Body of pancreas (tissue), 4 donors: ENCODE measurements around the gene DEFB124. TPM values are rescaled to one million over a fixed set of nuclear protein-coding genes. Genes with fewer than 3 reads are reported as not detected.
A peak's percentile ranks its signal among the peaks of the same experiment; 100 is the strongest.

Experiments
- ATAC-seq: fragments of 150-250 bp; one replicate; pipeline ENCODE4 v1.9.1; 2016
- DNase-seq, 4 donors: peaks; one replicate each; pipeline ENCODE4 v3.0.0-alpha.2; 2019
- H3K27ac ChIP-seq, 4 donors: fragments of 200-600 bp; sonication (generic); 1 replicate in 3 of 4; 2 replicates in 1 of 4; pipeline versions ENCODE4 v1.5.1 to v1.6.1; 2016 to 2019; ENCODE audit warnings: mild to moderate bottlenecking in 1 of 4, mixed read lengths in 1 of 4, moderate library complexity in 1 of 4
- H3K27me3 ChIP-seq, 2 donors: fragments of 200-600 bp; sonication (generic); one replicate each; pipeline ENCODE4 v1.6.0; 2016; ENCODE audit warnings: mild to moderate bottlenecking in 1 of 2
- H3K36me3 ChIP-seq, 2 donors: fragments of 200-600 bp; sonication (generic); replicated peaks in 1 of 2; 2 replicates each; pipeline ENCODE4 v1.5.1; 2016; ENCODE audit warnings: low read depth in 2 of 2; ENCODE audit not compliant: insufficient read depth in 1 of 2
- H3K4me1 ChIP-seq: fragments of 200-600 bp; sonication (generic); one replicate; pipeline ENCODE4 v1.6.0; 2016
- H3K4me3 ChIP-seq, 2 donors: fragments of 200-600 bp; sonication (generic); 1 replicate in 1 of 2; 2 replicates in 1 of 2; pipeline ENCODE4 v1.5.1; 2016 to 2019
- H3K9me3 ChIP-seq, 3 donors: fragments of 200-600 bp; sonication (generic); 1 replicate in 2 of 3; 2 replicates in 1 of 3; pipeline ENCODE4 v1.5.1; 2016
- CTCF ChIP-seq, 7 experiments: fragments of 450-650 bp in 4 of 7; fragments of 200-600 bp in 3 of 7; sonication (generic) in 3 of 7; IDR thresholded peaks; one replicate each; pipeline ENCODE4 v1.5.1; 2016 to 2019; ENCODE audit warnings: antibody characterized with exemption in 7 of 7
- POLR2A ChIP-seq, 3 donors: fragments of 450-650 bp; IDR thresholded peaks; one replicate each; pipeline ENCODE4 v1.6.1; 2016; ENCODE audit warnings: antibody characterized with exemption in 3 of 3, mild to moderate bottlenecking in 2 of 3
- WGBS, 2 donors: methylation state at CpG; one replicate each; pipeline ENCODE4 v1.1.5; 2017; 5-methylcytosine and 5-hydroxymethylcytosine counted together
- intact Hi-C: fragments of 100-400 bp; cut with DNase I; formaldehyde crosslinking; loops from one replicate; pipeline ENCODE4 v1.15.1; 2023
- total RNA-seq, 2 donors: library from RNA; depleted of rRNA; stranded (reverse); fragments of >200 nt; gene quantifications; one replicate each; pipeline ENCODE4 v1.1.0, GENCODE V29; 2016

Gene DEFB124
- total RNA-seq, 2 donors from 2014 or later = not detected

GRCh38 chr20:31516651-31517050 is 41.7 kb upstream of the DEFB124 start:
- no peak overlapping the region for H3K4me3 ChIP-seq
- TF ChIP-seq POLR2A (IDR thresholded peaks at IDR 0.05) (no peak), CTCF (IDR thresholded peaks at IDR 0.05) (no peak)
- no peaks in the 10 kb centered on the region for H3K36me3 ChIP-seq
- H3K4me1 ChIP-seq = peaks cover 58% of the 10 kb centered on the region
- no peaks in the 10 kb centered on the region for H3K27me3 ChIP-seq
- ATAC-seq (no peak), DNase-seq (no peak)
- H3K27ac ChIP-seq = peak overlapping the region in 3 of 4 donors; percentile 37 to 94 (median 89)
- WGBS, 2 donors = 44 to 68% methylated on average over 2 of the region's 2 CpGs
- H3K9me3 ChIP-seq = no peaks in the 10 kb centered on the region
- intact Hi-C loops = no loop called here

GRCh38 chr20:31516166-31516565 is 41.2 kb upstream of the DEFB124 start:
- intact Hi-C loops = no loop called here
- 33 to 40% methylated on average over 4 of the region's 4 CpGs for WGBS, 2 donors
- no peaks in the 10 kb centered on the region for H3K36me3 ChIP-seq
- H3K4me1 ChIP-seq = peaks cover 54% of the 10 kb centered on the region
- H3K9me3 ChIP-seq = no peaks in the 10 kb centered on the region
- no peak overlapping the region for H3K4me3 ChIP-seq
- H3K27me3 ChIP-seq = no peaks in the 10 kb centered on the region
- DNase-seq (no peak), ATAC-seq (no peak)
- H3K27ac ChIP-seq = peak overlapping the region; percentile 19 to 94 (median 63)
- TF ChIP-seq CTCF (IDR thresholded peaks at IDR 0.05) (no peak), POLR2A (IDR thresholded peaks at IDR 0.05) (no peak)

- H3K4me1 ChIP-seq = peaks cover 49% of the 10 kb centered on the region
- H3K27ac ChIP-seq = peak overlapping the region; percentile 19 to 94 (median 63)
- H3K36me3 ChIP-seq = no peaks in the 10 kb centered on the region
- no peaks in the 10 kb centered on the region for H3K9me3 ChIP-seq
- peak overlapping the region in 1 of 2 donors; percentile 84 for H3K4me3 ChIP-seq
- ATAC-seq (no peak), DNase-seq (peak in 3 of 4 donors; percentile 37 to 51 (median 40))
- intact Hi-C loops = no loop called here
- H3K27me3 ChIP-seq = no peaks in the 10 kb centered on the region
- TF ChIP-seq POLR2A (IDR thresholded peaks at IDR 0.05) (no peak), CTCF (IDR thresholded peaks at IDR 0.05) (no peak)
- 31 to 50% methylated on average over 3 of the region's 3 CpGs for WGBS, 2 donors
Observed at GRCh38 chr20:31515775-31516107, 40.8 kb upstream of the DEFB124 start.

GRCh38 chr20:31515072-31515774 is 40.3 kb upstream of the DEFB124 start:
- TF ChIP-seq POLR2A (IDR thresholded peaks at IDR 0.05) = no peak
- no peak for TF ChIP-seq CTCF (IDR thresholded peaks at IDR 0.05)
- no peaks in the 10 kb centered on the region for H3K36me3 ChIP-seq
- H3K4me3 ChIP-seq = peak overlapping the region; percentile 84 to 86
- H3K27me3 ChIP-seq = no peaks in the 10 kb centered on the region
- 4 to 5% methylated on average over 4 of the region's 4 CpGs for WGBS, 2 donors
- peaks cover 44% of the 10 kb centered on the region for H3K4me1 ChIP-seq
- ATAC-seq (no peak), DNase-seq (no peak)
- H3K27ac ChIP-seq = peak overlapping the region; percentile 62 to 94 (median 91)
- no peaks in the 10 kb centered on the region for H3K9me3 ChIP-seq
- intact Hi-C loops = no loop called here
